Endodermal cell (in vitro differentiated cells): ENCODE measurements around the gene IER2. TPM values are rescaled to one million over a fixed set of nuclear protein-coding genes. Genes with fewer than 3 reads are reported as not detected.

ENCODE experiments used
- DNase-seq: peaks from one replicate; pipeline ENCODE4 v3.0.0-alpha.2; 2017
- H3K27ac ChIP-seq: 2 replicates; pipeline ENCODE4 v1.5.1; 2013; ENCODE audit warnings: mild to moderate bottlenecking, low read depth, low read length, moderate library complexity
- H3K27me3 ChIP-seq: 2 replicates; pipeline ENCODE4 v1.6.1; 2013; ENCODE audit warnings: mild to moderate bottlenecking, low read length, moderate library complexity; ENCODE audit not compliant: insufficient read depth, control insufficient read depth, poor library complexity, severe bottlenecking
- H3K36me3 ChIP-seq: 2 replicates; pipeline ENCODE4 v1.7.0; 2013; ENCODE audit warnings: mild to moderate bottlenecking, low read length, moderate library complexity; ENCODE audit not compliant: control insufficient read depth, insufficient read depth
- H3K4me1 ChIP-seq: one replicate; pipeline ENCODE4 v1.7.0; 2013; ENCODE audit warnings: low read length; ENCODE audit not compliant: control insufficient read depth, insufficient read depth
- H3K4me3 ChIP-seq: 2 replicates; pipeline ENCODE4 v1.5.1; 2013; ENCODE audit warnings: mild to moderate bottlenecking, low read length, moderate library complexity
- H3K9ac ChIP-seq: 2 replicates; pipeline ENCODE4 v1.6.1; 2013; ENCODE audit warnings: mild to moderate bottlenecking, low read length, moderate library complexity; ENCODE audit not compliant: poor library complexity, severe bottlenecking; ENCODE audit errors: extremely low read depth
- H3K9me3 ChIP-seq: 2 replicates; pipeline ENCODE4 v1.6.1; 2013; ENCODE audit warnings: mild to moderate bottlenecking, low read length, moderate library complexity; ENCODE audit not compliant: control insufficient read depth
- H3K27ac Mint-ChIP-seq: 2 replicates; pipeline ENCODE4 v1.8.0; 2020; ENCODE audit warnings: mixed read lengths
- H3K27me3 Mint-ChIP-seq: 2 replicates; pipeline ENCODE4 v1.8.0; 2021; ENCODE audit warnings: mild to moderate bottlenecking, mixed read lengths; ENCODE audit not compliant: insufficient read depth
- H3K36me3 Mint-ChIP-seq: 2 replicates; pipeline ENCODE4 v1.8.0; 2020; ENCODE audit warnings: low read depth, mixed read lengths
- H3K4me1 Mint-ChIP-seq: 2 replicates; pipeline ENCODE4 v1.8.0; 2020; ENCODE audit warnings: mixed read lengths
- H3K4me3 Mint-ChIP-seq: 2 replicates; pipeline ENCODE4 v1.8.0; 2020; ENCODE audit warnings: mild to moderate bottlenecking, moderate library complexity, mixed read lengths
- H3K9me3 Mint-ChIP-seq: 2 replicates; pipeline ENCODE4 v1.8.0; 2020; ENCODE audit warnings: mild to moderate bottlenecking, mixed read lengths
- CTCF ChIP-seq: fragments of 200-600 bp; sonication (generic); conservative IDR thresholded peaks from 2 replicates; pipeline ENCODE4 v1.5.0; 2021; ENCODE audit warnings: antibody characterized with exemption, mild to moderate bottlenecking
- WGBS, 2 experiments: methylation state at CpG; one replicate each; pipeline versions ENCODE4 v1.1.5 to v1.1.7; 2013; ENCODE audit warnings: missing lambda C conversion rate in 2 of 2, mixed read lengths in 1 of 2; ENCODE audit not compliant: insufficient coverage in 1 of 2, insufficient read length in 1 of 2; 5-methylcytosine and 5-hydroxymethylcytosine counted together
- total RNA-seq, 2 donors: library from RNA; stranded (reverse); fragmentation: NEBNext Ultra II Directional in 1 of 2; extraction: Animal tissue kit (Norgen Biotek cat#: 25700) in 1 of 2; gene quantifications; 2 replicates in 1 of 2; 3 replicates in 1 of 2; pipeline ENCODE4 v1.2.1, GENCODE V29; 2021

IER2 gene
- total RNA-seq, 2 donors from 2014 or later = 55.3 to 66.6 TPM

- Histone ChIP-seq H3K27me3 (no peaks in the 10 kb centered on the region), H3K36me3 (no peaks in the 10 kb centered on the region), H3K9ac (no peak overlapping the region), H3K4me1 (peaks cover 17% of the 10 kb centered on the region), H3K9me3 (no peaks in the 10 kb centered on the region), H3K4me3 (no peak overlapping the region), H3K27ac (no peak overlapping the region)
- peaks cover 17% of the 10 kb centered on the region for H3K4me1 Mint-ChIP-seq
- no peak overlapping the region for H3K4me3 Mint-ChIP-seq
- no peaks in the 10 kb centered on the region for H3K36me3 Mint-ChIP-seq
- no peak for TF ChIP-seq CTCF
- WGBS, 2 experiments = 94 to 100% methylated on average over 1 of the region's 1 CpG
- no peaks in the 10 kb centered on the region for H3K9me3 Mint-ChIP-seq
- H3K27ac Mint-ChIP-seq = no peak overlapping the region
- H3K27me3 Mint-ChIP-seq = no peaks in the 10 kb centered on the region
- no peak for DNase-seq
Observed at GRCh38 chr19:13160557-13160956, 10.3 kb downstream of the IER2 start.

- no peaks in the 10 kb centered on the region for H3K36me3 Mint-ChIP-seq
- no peak for TF ChIP-seq CTCF
- no peaks in the 10 kb centered on the region for H3K27me3 Mint-ChIP-seq
- peaks cover 10% of the 10 kb centered on the region for H3K4me1 ChIP-seq
- peak overlapping the region; percentile 83 for H3K4me3 ChIP-seq
- H3K9me3 ChIP-seq = no peaks in the 10 kb centered on the region
- H3K27ac ChIP-seq = peak overlapping the region; percentile 97
- peak; percentile 98 for DNase-seq
- 3 to 4% methylated on average over 33 to 58 of the region's 58 CpGs for WGBS, 2 experiments
- H3K27me3 ChIP-seq = no peaks in the 10 kb centered on the region
- peak overlapping the region; percentile 58 for H3K4me3 Mint-ChIP-seq
- no peaks in the 10 kb centered on the region for H3K9me3 Mint-ChIP-seq
- no peaks in the 10 kb centered on the region for H3K36me3 ChIP-seq
- peak overlapping the region; percentile 89 for H3K9ac ChIP-seq
- peaks cover 20% of the 10 kb centered on the region for H3K4me1 Mint-ChIP-seq
- peak overlapping the region; percentile 99 for H3K27ac Mint-ChIP-seq
Observed at GRCh38 chr19:13162724-13163608, 12.8 kb downstream of the IER2 start.

DNA sequence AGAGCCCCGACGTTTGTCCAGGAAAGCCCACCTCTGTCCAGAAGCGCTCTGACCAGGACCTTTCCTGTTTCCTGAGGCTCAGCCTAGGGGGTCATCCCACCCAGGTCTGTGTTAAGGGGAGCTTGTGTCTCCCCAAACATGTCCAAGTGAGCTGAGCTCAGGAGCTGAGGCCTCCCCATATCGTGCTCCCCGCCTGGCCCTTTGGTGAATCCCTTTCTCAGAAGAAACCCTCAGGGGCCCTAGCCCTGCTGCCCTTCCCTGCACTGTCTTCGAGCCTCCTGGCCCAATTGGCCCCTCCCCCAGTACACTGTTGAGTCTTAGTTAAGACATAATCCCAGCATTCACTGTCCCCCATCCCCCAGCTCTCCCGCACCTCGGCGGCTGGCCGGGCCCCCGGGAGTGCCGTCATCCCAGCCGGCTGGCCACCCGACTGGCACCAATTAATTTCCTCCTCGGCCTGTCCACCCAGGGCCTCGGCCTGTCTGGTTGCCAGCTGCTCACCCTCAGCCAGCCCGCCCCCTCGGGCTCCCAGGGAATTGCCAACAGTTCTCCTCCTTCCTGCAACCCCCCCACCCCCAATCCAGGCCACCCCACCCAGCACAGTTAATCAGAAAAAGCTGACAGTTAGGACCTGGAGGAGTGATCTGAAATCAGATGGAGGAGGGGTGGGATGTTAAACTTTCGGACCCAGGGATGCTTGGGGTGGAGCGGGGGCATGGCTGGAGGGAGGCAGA, 13.6 kb downstream of the IER2 start:
- peak; percentile 94 for DNase-seq
- peak overlapping the region; percentile 83 for H3K4me3 ChIP-seq
- no peaks in the 10 kb centered on the region for H3K9me3 Mint-ChIP-seq
- peak overlapping the region; percentile 99 for H3K27ac Mint-ChIP-seq
- peak overlapping the region; percentile 58 for H3K4me3 Mint-ChIP-seq
- no peaks in the 10 kb centered on the region for H3K36me3 ChIP-seq
- no peaks in the 10 kb centered on the region for H3K36me3 Mint-ChIP-seq
- peak overlapping the region; percentile 89 for H3K9ac ChIP-seq
- peaks cover 10% of the 10 kb centered on the region for H3K4me1 ChIP-seq
- no peaks in the 10 kb centered on the region for H3K9me3 ChIP-seq
- H3K27ac ChIP-seq = peak overlapping the region; percentile 97
- H3K27me3 Mint-ChIP-seq = no peaks in the 10 kb centered on the region
- no peaks in the 10 kb centered on the region for H3K27me3 ChIP-seq
- WGBS, 2 experiments = 3 to 5% methylated on average over 10 to 20 of the region's 20 CpGs
- peaks cover 20% of the 10 kb centered on the region for H3K4me1 Mint-ChIP-seq
- TF ChIP-seq CTCF = no peak
